Mesenchymal stem cell (in vitro differentiated cells and primary cell): ENCODE data around the gene TCP11.
A peak's percentile ranks its signal among the peaks of the same experiment; 100 is the strongest.

ENCODE experiments used
- DNase-seq: peaks from one replicate; pipeline ENCODE4 v3.0.0-alpha.2; 2013
- H2AFZ ChIP-seq: one replicate; pipeline ENCODE4 v1.6.1; 2013; ENCODE audit warnings: low read depth, mild to moderate bottlenecking, control low read depth, inconsistent platforms, low read length, moderate library complexity
- H2AK5ac ChIP-seq: 2 replicates; pipeline ENCODE4 v1.6.1; 2013; ENCODE audit warnings: low read length, moderate library complexity, mild to moderate bottlenecking, inconsistent platforms; ENCODE audit not compliant: severe bottlenecking
- H2BK120ac ChIP-seq: one replicate; pipeline ENCODE4 v1.6.1; 2013; ENCODE audit warnings: low read depth, mild to moderate bottlenecking, inconsistent platforms, low read length, moderate library complexity
- H2BK12ac ChIP-seq, 2 experiments: one replicate each; pipeline ENCODE4 v1.6.1; 2013; ENCODE audit warnings: inconsistent platforms in 2 of 2, low read length in 2 of 2, mild to moderate bottlenecking in 2 of 2, moderate library complexity in 2 of 2, control low read depth in 1 of 2
- H2BK15ac ChIP-seq: one replicate; pipeline ENCODE4 v1.6.1; 2013; ENCODE audit warnings: mild to moderate bottlenecking, low read depth, inconsistent platforms; ENCODE audit not compliant: poor library complexity, severe bottlenecking
- H2BK5ac ChIP-seq: 2 replicates; pipeline ENCODE4 v1.6.1; 2013; ENCODE audit warnings: low read depth, mild to moderate bottlenecking, low read length, control low read depth, inconsistent platforms; ENCODE audit not compliant: poor library complexity, severe bottlenecking
- H3K14ac ChIP-seq, 2 experiments: one replicate each; pipeline ENCODE4 v1.6.1; 2013; ENCODE audit warnings: inconsistent platforms in 2 of 2, low read length in 2 of 2, control low read depth in 1 of 2, mild to moderate bottlenecking in 1 of 2, moderate library complexity in 1 of 2
- H3K18ac ChIP-seq, 2 experiments: one replicate each; pipeline ENCODE4 v1.6.1; 2013; ENCODE audit warnings: inconsistent platforms in 2 of 2, low read length in 2 of 2, control low read depth in 1 of 2, low read depth in 1 of 2, mild to moderate bottlenecking in 1 of 2
- H3K23ac ChIP-seq, 2 experiments: one replicate each; pipeline ENCODE4 v1.6.1; 2013; ENCODE audit warnings: inconsistent platforms in 2 of 2, low read length in 2 of 2, mild to moderate bottlenecking in 2 of 2, moderate library complexity in 2 of 2, control low read depth in 1 of 2
- H3K27ac ChIP-seq: 2 replicates; pipeline ENCODE4 v1.5.1; 2013; ENCODE audit warnings: mild to moderate bottlenecking, moderate library complexity, low read length, control low read depth, inconsistent platforms; ENCODE audit not compliant: poor library complexity, severe bottlenecking
- H3K27me3 ChIP-seq, 2 experiments: 2 replicates each; pipeline versions ENCODE4 v1.6.1 to v1.7.0; 2013; ENCODE audit warnings: low read length in 2 of 2, mild to moderate bottlenecking in 2 of 2, moderate library complexity in 2 of 2, control low read depth in 1 of 2, inconsistent platforms in 1 of 2; ENCODE audit not compliant: control insufficient read depth in 1 of 2, insufficient read depth in 1 of 2
- H3K36me3 ChIP-seq, 2 experiments: 2 replicates each; pipeline versions ENCODE4 v1.6.1 to v1.7.0; 2013; ENCODE audit warnings: low read length in 2 of 2, control low read depth in 1 of 2, inconsistent platforms in 1 of 2, low read depth in 1 of 2, mild to moderate bottlenecking in 1 of 2; ENCODE audit not compliant: insufficient read depth in 2 of 2, control insufficient read depth in 1 of 2
- H3K4ac ChIP-seq, 2 experiments: one replicate each; pipeline ENCODE4 v1.6.1; 2013; ENCODE audit warnings: inconsistent platforms in 2 of 2, low read length in 2 of 2, mild to moderate bottlenecking in 2 of 2, moderate library complexity in 2 of 2, control low read depth in 1 of 2, low read depth in 1 of 2
- H3K4me1 ChIP-seq: 2 replicates; pipeline ENCODE4 v1.6.1; 2013; ENCODE audit warnings: low read depth, low read length, control low read depth; ENCODE audit not compliant: control insufficient read depth, insufficient read depth
- H3K4me2 ChIP-seq: 2 replicates; pipeline ENCODE4 v1.6.1; 2013; ENCODE audit warnings: low read length, mild to moderate bottlenecking, inconsistent platforms; ENCODE audit not compliant: poor library complexity, severe bottlenecking
- H3K4me3 ChIP-seq, 2 experiments: 2 replicates each; pipeline versions ENCODE4 v1.5.1 to v1.7.0; 2013; ENCODE audit warnings: low read length in 2 of 2, mild to moderate bottlenecking in 2 of 2, control low read depth in 1 of 2, low read depth in 1 of 2; ENCODE audit not compliant: insufficient read depth in 1 of 2
- H3K79me1 ChIP-seq: replicated peaks from 2 replicates; pipeline ENCODE4 v1.6.1; 2013; ENCODE audit warnings: mild to moderate bottlenecking, control low read depth, low read length, inconsistent platforms; ENCODE audit not compliant: poor library complexity, severe bottlenecking
- H3K9ac ChIP-seq: 2 replicates; pipeline ENCODE4 v1.7.0; 2013; ENCODE audit warnings: mild to moderate bottlenecking, low read length, moderate library complexity
- H3K9me3 ChIP-seq: 2 replicates; pipeline ENCODE4 v1.7.0; 2013; ENCODE audit warnings: mild to moderate bottlenecking, low read length; ENCODE audit not compliant: control insufficient read depth
- H4K8ac ChIP-seq: one replicate; pipeline ENCODE4 v1.6.1; 2013; ENCODE audit warnings: inconsistent platforms, mild to moderate bottlenecking, low read length, moderate library complexity
- H4K91ac ChIP-seq: one replicate; pipeline ENCODE4 v1.6.1; 2013; ENCODE audit warnings: mild to moderate bottlenecking, low read length, inconsistent platforms
- WGBS: methylation state at CpG from one replicate; pipeline ENCODE4 v1.1.7; 2013; ENCODE audit warnings: mixed read lengths; 5-methylcytosine and 5-hydroxymethylcytosine counted together

Gene TCP11

GRCh38 chr6:35173044-35173426 is 31.9 kb upstream of the TCP11 start:
- peaks cover 1% of the 10 kb centered on the region for H3K4me1 ChIP-seq
- whole genome bisulfite sequencing = 85% methylated on average over 5 of the region's 5 CpGs

GRCh38 chr6:35170891-35171290 is 29.8 kb upstream of the TCP11 start:
- H3K27me3 ChIP-seq = no peaks in the 10 kb centered on the region
- no peaks in the 10 kb centered on the region for H3K36me3 ChIP-seq
- H3K4ac ChIP-seq = no peak overlapping the region
- no peak overlapping the region for H3K9ac ChIP-seq
- peaks cover 1% of the 10 kb centered on the region for H3K4me1 ChIP-seq
- H3K14ac ChIP-seq = peak overlapping the region in 1 of 2 experiments; percentile 76
- no peak overlapping the region for H2BK12ac ChIP-seq
- 73% methylated on average over 3 of the region's 3 CpGs for WGBS
- H3K18ac ChIP-seq = no peak overlapping the region
- H3K4me3 ChIP-seq = peak overlapping the region in 1 of 2 experiments; percentile 5
- H2AK5ac ChIP-seq = no peak overlapping the region
- no peak overlapping the region for H2AFZ ChIP-seq
- no peaks in the 10 kb centered on the region for H3K9me3 ChIP-seq
- no peak overlapping the region for H2BK15ac ChIP-seq
- H2BK5ac ChIP-seq = no peak overlapping the region
- peak overlapping the region; percentile 31 for H4K91ac ChIP-seq
- no peak overlapping the region for H2BK120ac ChIP-seq
- no peak overlapping the region for H3K27ac ChIP-seq
- H3K4me2 ChIP-seq = no peak overlapping the region
- no peak overlapping the region for H4K8ac ChIP-seq
- DNase-seq = no peak
- H3K79me1 ChIP-seq = no peaks in the 10 kb centered on the region
- no peak overlapping the region for H3K23ac ChIP-seq

More at GRCh38 chr6:35173044-35173426, 31.9 kb upstream of the TCP11 start:
- Histone ChIP-seq H4K91ac (no peak overlapping the region), H4K8ac (no peak overlapping the region), H3K18ac (no peak overlapping the region), H2AFZ (no peak overlapping the region), H2BK120ac (no peak overlapping the region), H3K79me1 (no peaks in the 10 kb centered on the region), H2BK15ac (no peak overlapping the region), H3K9ac (no peak overlapping the region), H3K27me3 (no peaks in the 10 kb centered on the region), H3K4ac (no peak overlapping the region), H3K23ac (no peak overlapping the region), H2BK12ac (no peak overlapping the region), H2AK5ac (no peak overlapping the region), H3K14ac (no peak overlapping the region), H3K4me2 (no peak overlapping the region), H3K9me3 (no peaks in the 10 kb centered on the region), H2BK5ac (no peak overlapping the region), H3K27ac (no peak overlapping the region), H3K36me3 (no peaks in the 10 kb centered on the region), H3K4me3 (no peak overlapping the region)
- DNase-seq = no peak

- Histone ChIP-seq H3K27ac (no peak overlapping the region), H3K9me3 (no peaks in the 10 kb centered on the region), H4K8ac (no peak overlapping the region), H3K9ac (no peak overlapping the region), H3K36me3 (no peaks in the 10 kb centered on the region), H2BK12ac (no peak overlapping the region), H2BK120ac (no peak overlapping the region), H2AK5ac (no peak overlapping the region), H3K4me3 (peak overlapping the region in 1 of 2 experiments; percentile 26), H2BK15ac (no peak overlapping the region), H3K4me1 (peaks cover 1% of the 10 kb centered on the region), H3K79me1 (no peaks in the 10 kb centered on the region), H3K14ac (no peak overlapping the region), H2BK5ac (no peak overlapping the region), H3K4ac (no peak overlapping the region), H3K18ac (no peak overlapping the region), H3K23ac (no peak overlapping the region), H3K4me2 (no peak overlapping the region), H3K27me3 (no peaks in the 10 kb centered on the region), H2AFZ (no peak overlapping the region), H4K91ac (no peak overlapping the region)
- 0% methylated on average over 1 of the region's 1 CpG for WGBS
- no peak for DNase-seq
These were observed 29.0 kb upstream of the TCP11 start for GRCh38 chr6:35170166-35170565.

- H2AK5ac ChIP-seq = no peak overlapping the region
- no peak overlapping the region for H4K8ac ChIP-seq
- H3K79me1 ChIP-seq = no peaks in the 10 kb centered on the region
- 69% methylated on average over 7 of the region's 7 CpGs for WGBS
- H3K4me3 ChIP-seq = no peak overlapping the region
- no peak overlapping the region for H3K23ac ChIP-seq
- DNase-seq = no peak
- H3K36me3 ChIP-seq = no peaks in the 10 kb centered on the region
- no peak overlapping the region for H3K4ac ChIP-seq
- H3K18ac ChIP-seq = no peak overlapping the region
- no peak overlapping the region for H2BK12ac ChIP-seq
- no peak overlapping the region for H3K9ac ChIP-seq
- H2BK120ac ChIP-seq = no peak overlapping the region
- H2BK15ac ChIP-seq = no peak overlapping the region
- no peaks in the 10 kb centered on the region for H3K9me3 ChIP-seq
- no peak overlapping the region for H3K4me2 ChIP-seq
- H3K27ac ChIP-seq = no peak overlapping the region
- H2BK5ac ChIP-seq = no peak overlapping the region
- peaks cover 1% of the 10 kb centered on the region for H3K4me1 ChIP-seq
- no peak overlapping the region for H3K14ac ChIP-seq
- H3K27me3 ChIP-seq = no peaks in the 10 kb centered on the region
- H2AFZ ChIP-seq = no peak overlapping the region
- H4K91ac ChIP-seq = no peak overlapping the region
These were observed 27.3 kb upstream of the TCP11 start for GRCh38 chr6:35168461-35168861.
